Tibial nerve (tissue), 4 donors: ENCODE results near the gene ZC2HC1C. TPM values are rescaled to one million over a fixed set of nuclear protein-coding genes. Genes with fewer than 3 reads are reported as not detected.
"Not testable (repeated sequence)": the region's sequence is repeated elsewhere in the genome, so short reads cannot be mapped to it uniquely, and the experiment has no call there.

ENCODE experiments used
- DNase-seq, 2 donors: peaks; one replicate each; pipeline ENCODE4 v3.0.0-alpha.2; 2019; ENCODE audit warnings: low spot score in 2 of 2
- H3K27ac ChIP-seq, 4 donors: fragments of 200-600 bp; sonication (generic) in 3 of 4; one replicate each; pipeline ENCODE4 v1.5.1; 2017 to 2019; ENCODE audit warnings: mild to moderate bottlenecking in 1 of 4
- H3K27me3 ChIP-seq, 2 donors: fragments of 200-600 bp; sonication (generic) in 1 of 2; one replicate each; pipeline versions ENCODE4 v1.5.1 to v1.6.0; 2017 to 2019
- H3K36me3 ChIP-seq, 3 donors: fragments of 200-600 bp; sonication (generic); one replicate each; pipeline ENCODE4 v1.5.1; 2018 to 2019
- H3K4me1 ChIP-seq, 4 donors: fragments of 200-600 bp; sonication (generic) in 3 of 4; one replicate each; pipeline ENCODE4 v1.5.1; 2017 to 2019
- H3K4me3 ChIP-seq, 4 donors: fragments of 200-600 bp; sonication (generic) in 3 of 4; one replicate each; pipeline ENCODE4 v1.5.1; 2017 to 2019; ENCODE audit warnings: mild to moderate bottlenecking in 1 of 4, moderate library complexity in 1 of 4
- H3K9me3 ChIP-seq, 4 donors: fragments of 200-600 bp; sonication (generic) in 3 of 4; one replicate each; pipeline ENCODE4 v1.5.1; 2017 to 2019
- CTCF ChIP-seq, 5 experiments: fragments of 200-600 bp in 3 of 5; fragments of 450-650 bp in 2 of 5; sonication (generic) in 3 of 5; IDR thresholded peaks; one replicate each; pipeline ENCODE4 v1.5.1; 2016 to 2019; ENCODE audit warnings: antibody characterized with exemption in 5 of 5, mild to moderate bottlenecking in 3 of 5, moderate library complexity in 2 of 5
- EP300 ChIP-seq, 2 donors: sonication (generic); formaldehyde crosslinking; IDR thresholded peaks; one replicate each; pipeline ENCODE4 v1.6.1; 2017; ENCODE audit warnings: antibody characterized with exemption in 2 of 2, mild to moderate bottlenecking in 1 of 2
- POLR2A ChIP-seq, 2 donors: fragments of 450-650 bp; IDR thresholded peaks; one replicate each; pipeline ENCODE4 v1.6.1; 2017; ENCODE audit warnings: antibody characterized with exemption in 2 of 2, mild to moderate bottlenecking in 2 of 2, moderate library complexity in 2 of 2
- whole genome bisulfite sequencing, 2 donors: methylation state at CpG; one replicate each; pipeline ENCODE4 v1.1.5; 2018; 5-methylcytosine and 5-hydroxymethylcytosine counted together
- total RNA-seq, 4 donors: library from RNA; depleted of rRNA; stranded (reverse); fragments of >200 nt; gene quantifications; one replicate each; pipeline ENCODE4 v1.1.0, GENCODE V29; 2016

Gene ZC2HC1C
- total RNA-seq, 4 donors from 2014 or later: 0.78 to 3.1 (median 1.2) TPM

- H3K4me3 ChIP-seq: no peak overlapping the region
These were observed 2.8 kb upstream of the ZC2HC1C start for GRCh38 chr14:75066691-75067090.

GRCh38 chr14:75067212-75067611 lies 2.2 kb upstream of the ZC2HC1C start:
- no peak for TF ChIP-seq CTCF (IDR thresholded peaks at IDR 0.05)
- no peak for TF ChIP-seq EP300 (IDR thresholded peaks at IDR 0.05)
- no peak for TF ChIP-seq POLR2A (IDR thresholded peaks at IDR 0.05)
- no peak for DNase-seq
- Histone ChIP-seq H3K4me3 (no peak overlapping the region), H3K27me3 (no peaks in the 10 kb centered on the region), H3K36me3 (no peaks in the 10 kb centered on the region), H3K4me1 (peaks cover 0 to 56% (median 34%) of the 10 kb centered on the region in 4 donors), H3K27ac (peak overlapping the region in 1 of 4 donors; percentile 92), H3K9me3 (no peaks in the 10 kb centered on the region)
- 49 to 53% methylated on average over 1 of the region's 1 CpG for WGBS, 2 donors

More at GRCh38 chr14:75066691-75067090, 2.8 kb upstream of the ZC2HC1C start:
- Histone ChIP-seq H3K27me3 (no peaks in the 10 kb centered on the region), H3K9me3 (no peaks in the 10 kb centered on the region), H3K4me1 (peaks cover 0 to 56% (median 34%) of the 10 kb centered on the region in 4 donors), H3K36me3 (no peaks in the 10 kb centered on the region), H3K27ac (no peak overlapping the region)
- WGBS, 2 donors: 95% methylated on average over 3 of the region's 3 CpGs
- TF ChIP-seq CTCF (IDR thresholded peaks at IDR 0.05) (no peak), POLR2A (IDR thresholded peaks at IDR 0.05) (no peak)
- DNase-seq: no peak

- peaks cover 0 to 55% (median 33%) of the 10 kb centered on the region in 4 donors for H3K4me1 ChIP-seq
- H3K27ac ChIP-seq: peak overlapping the region; percentile 64 to 94 (median 87)
- not testable (repeated sequence) for H3K27me3 ChIP-seq, H3K36me3 ChIP-seq, H3K9me3 ChIP-seq, DNase-seq
- H3K4me3 ChIP-seq: peak overlapping the region in 1 of 4 donors; percentile 58
- 81 to 83% methylated on average over 4 of the region's 4 CpGs for WGBS, 2 donors
These were observed 1.7 kb upstream of the ZC2HC1C start for GRCh38 chr14:75067765-75068164.

- peaks cover 0 to 51% (median 26%) of the 10 kb centered on the region in 4 donors for H3K4me1 ChIP-seq
These were observed 934 bp upstream of the ZC2HC1C start for GRCh38 chr14:75068294-75069120.

GRCh38 chr14:75069811-75070145 lies 337 bp downstream of the ZC2HC1C start:
- H3K36me3 ChIP-seq: no peaks in the 10 kb centered on the region
- H3K9me3 ChIP-seq: no peaks in the 10 kb centered on the region
- peaks cover 0 to 43% (median 26%) of the 10 kb centered on the region in 4 donors for H3K4me1 ChIP-seq
- WGBS, 2 donors: 29 to 35% methylated on average over 7 to 8 of the region's 12 CpGs
- DNase-seq: peak in 1 of 2 donors; percentile 32
- peak overlapping the region; percentile 22 to 60 (median 47) for H3K4me3 ChIP-seq
- H3K27me3 ChIP-seq: no peaks in the 10 kb centered on the region
- peak overlapping the region; percentile 64 to 94 (median 87) for H3K27ac ChIP-seq
- no peak for TF ChIP-seq EP300 (IDR thresholded peaks at IDR 0.05)
- no peak for TF ChIP-seq CTCF (IDR thresholded peaks at IDR 0.05)
- no peak for TF ChIP-seq POLR2A (IDR thresholded peaks at IDR 0.05)

More at GRCh38 chr14:75068294-75069120, 934 bp upstream of the ZC2HC1C start:
- Histone ChIP-seq H3K9me3 (no peaks in the 10 kb centered on the region), H3K4me3 (peak overlapping the region; percentile 22 to 60 (median 47)), H3K36me3 (no peaks in the 10 kb centered on the region), H3K27me3 (no peaks in the 10 kb centered on the region), H3K27ac (peak overlapping the region; percentile 64 to 94 (median 87))
- no peak for DNase-seq
- 7 to 11% methylated on average over 15 of the region's 15 CpGs for WGBS, 2 donors
- TF ChIP-seq EP300 (IDR thresholded peaks at IDR 0.05) (no peak), CTCF (IDR thresholded peaks at IDR 0.05) (no peak), POLR2A (IDR thresholded peaks at IDR 0.05) (no peak)
